Omental fat pad (tissue), 4 donors: ENCODE results near the gene FAM120A. TPM values are rescaled to one million over a fixed set of nuclear protein-coding genes. Genes with fewer than 3 reads are reported as not detected.

ENCODE experiments used
- ATAC-seq: fragments of 150-250 bp; one replicate; pipeline ENCODE4 v1.9.1; 2016; ENCODE audit warnings: mild to moderate bottlenecking, moderate library complexity; ENCODE audit not compliant: low FRiP score
- DNase-seq: peaks from one replicate; pipeline ENCODE4 v3.0.0-alpha.2; 2019; ENCODE audit warnings: low spot score
- total RNA-seq, 4 donors: library from RNA; depleted of rRNA; stranded (reverse); fragments of >200 nt; gene quantifications; one replicate each; pipeline ENCODE4 v1.1.0, GENCODE V29; 2016
- TF ChIP-seq, protein P1 (sequence below), 3 donors: fragments of 450-650 bp; IDR thresholded peaks; one replicate each; pipeline ENCODE4 v1.5.1; 2016 to 2017; ENCODE audit warnings: antibody characterized with exemption in 3 of 3, mild to moderate bottlenecking in 3 of 3, moderate library complexity in 2 of 3

Gene FAM120A
- total RNA-seq, 4 donors from 2014 or later = 85.3 to 111 (median 102) TPM

DNA sequence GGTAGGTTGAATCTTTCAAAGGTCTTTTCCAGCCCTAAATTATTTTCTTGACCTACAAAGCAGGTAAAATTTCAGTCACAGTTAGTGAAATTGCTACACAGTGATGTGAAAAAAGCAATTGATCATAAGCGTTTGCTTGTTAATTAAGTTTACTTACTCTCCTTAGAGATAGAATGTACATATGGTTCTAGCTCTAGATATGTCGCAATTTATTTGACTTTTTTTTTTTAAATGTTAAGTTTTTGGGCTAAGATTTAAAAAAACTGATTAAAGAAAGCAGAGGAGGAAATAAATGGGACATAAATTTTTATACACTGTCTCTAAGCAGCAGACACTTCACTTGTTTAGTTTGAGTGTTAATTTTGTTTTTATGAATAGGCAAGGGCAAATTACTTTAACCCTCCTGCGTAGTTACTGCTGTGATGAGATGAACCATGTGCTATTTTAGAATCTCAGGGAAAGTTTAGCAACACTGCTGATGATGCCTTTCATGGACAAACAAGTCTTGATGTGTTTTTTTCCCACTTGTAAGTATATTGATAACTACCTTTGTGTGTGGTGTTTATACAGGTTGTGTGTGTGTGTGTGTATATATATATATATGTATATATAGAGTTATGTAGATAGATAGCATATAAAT, 40.2 kb downstream of the FAM120A start:
- TF ChIP-seq, protein P1, sequence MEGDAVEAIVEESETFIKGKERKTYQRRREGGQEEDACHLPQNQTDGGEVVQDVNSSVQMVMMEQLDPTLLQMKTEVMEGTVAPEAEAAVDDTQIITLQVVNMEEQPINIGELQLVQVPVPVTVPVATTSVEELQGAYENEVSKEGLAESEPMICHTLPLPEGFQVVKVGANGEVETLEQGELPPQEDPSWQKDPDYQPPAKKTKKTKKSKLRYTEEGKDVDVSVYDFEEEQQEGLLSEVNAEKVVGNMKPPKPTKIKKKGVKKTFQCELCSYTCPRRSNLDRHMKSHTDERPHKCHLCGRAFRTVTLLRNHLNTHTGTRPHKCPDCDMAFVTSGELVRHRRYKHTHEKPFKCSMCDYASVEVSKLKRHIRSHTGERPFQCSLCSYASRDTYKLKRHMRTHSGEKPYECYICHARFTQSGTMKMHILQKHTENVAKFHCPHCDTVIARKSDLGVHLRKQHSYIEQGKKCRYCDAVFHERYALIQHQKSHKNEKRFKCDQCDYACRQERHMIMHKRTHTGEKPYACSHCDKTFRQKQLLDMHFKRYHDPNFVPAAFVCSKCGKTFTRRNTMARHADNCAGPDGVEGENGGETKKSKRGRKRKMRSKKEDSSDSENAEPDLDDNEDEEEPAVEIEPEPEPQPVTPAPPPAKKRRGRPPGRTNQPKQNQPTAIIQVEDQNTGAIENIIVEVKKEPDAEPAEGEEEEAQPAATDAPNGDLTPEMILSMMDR (IDR thresholded peaks at IDR 0.05) = no peak
- no peak for DNase-seq
- ATAC-seq = no peak

GRCh38 chr9:93492327-93492726, 40.8 kb downstream of the FAM120A start:
- ATAC-seq (no peak), DNase-seq (no peak)
- TF ChIP-seq, protein P1 (IDR thresholded peaks at IDR 0.05) = no peak

GRCh38 chr9:93493949-93494348, 42.5 kb downstream of the FAM120A start:
- ATAC-seq (no peak), DNase-seq (no peak)
- TF ChIP-seq, protein P1 (IDR thresholded peaks at IDR 0.05) = no peak

- ATAC-seq = no peak
- TF ChIP-seq, protein P1 (IDR thresholded peaks at IDR 0.05) = no peak
- no peak for DNase-seq
These were observed 44.8 kb downstream of the FAM120A start for GRCh38 chr9:93496285-93496684.

DNA sequence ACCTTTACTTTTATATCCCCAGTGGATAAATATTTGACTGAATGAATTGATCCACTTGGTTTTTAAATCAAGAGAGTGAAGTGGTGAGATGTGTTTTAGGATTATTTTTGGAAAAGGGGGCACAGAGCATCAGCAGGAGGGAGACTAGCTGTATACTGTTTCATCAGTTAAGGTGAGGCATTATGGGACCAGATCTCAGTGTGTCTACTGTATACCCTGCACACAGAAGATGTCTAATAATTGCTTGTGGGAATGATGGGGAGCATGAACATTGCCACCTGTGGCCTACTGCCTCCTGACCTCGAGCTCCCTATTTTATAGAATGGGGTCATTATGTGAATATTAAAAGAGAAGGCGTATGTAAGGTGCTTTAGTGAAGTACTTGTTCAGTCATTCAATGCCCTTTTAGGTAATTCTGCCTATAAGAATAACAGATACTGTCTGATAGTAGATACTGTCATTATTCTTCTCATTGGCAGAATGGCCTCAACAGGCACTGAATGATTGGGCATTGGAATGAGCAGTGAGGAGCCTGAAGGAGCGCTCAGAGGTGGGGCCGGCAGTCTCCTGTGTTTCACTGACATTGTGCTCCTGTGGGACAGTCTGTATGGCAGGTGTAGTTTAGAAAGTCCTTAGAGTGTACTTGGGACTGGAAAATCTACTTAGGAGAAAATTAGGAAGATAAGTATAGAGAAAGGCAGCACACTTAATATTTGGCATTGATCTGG, 49.2 kb downstream of the FAM120A start:
- DNase-seq (no peak), ATAC-seq (no peak)
- TF ChIP-seq, protein P1 (IDR thresholded peaks at IDR 0.05) = no peak

GRCh38 chr9:93501406-93501805, 49.9 kb downstream of the FAM120A start:
- ATAC-seq = peak; percentile 39
- no peak for DNase-seq
- TF ChIP-seq, protein P1 (IDR thresholded peaks at IDR 0.05) = no peak

DNA sequence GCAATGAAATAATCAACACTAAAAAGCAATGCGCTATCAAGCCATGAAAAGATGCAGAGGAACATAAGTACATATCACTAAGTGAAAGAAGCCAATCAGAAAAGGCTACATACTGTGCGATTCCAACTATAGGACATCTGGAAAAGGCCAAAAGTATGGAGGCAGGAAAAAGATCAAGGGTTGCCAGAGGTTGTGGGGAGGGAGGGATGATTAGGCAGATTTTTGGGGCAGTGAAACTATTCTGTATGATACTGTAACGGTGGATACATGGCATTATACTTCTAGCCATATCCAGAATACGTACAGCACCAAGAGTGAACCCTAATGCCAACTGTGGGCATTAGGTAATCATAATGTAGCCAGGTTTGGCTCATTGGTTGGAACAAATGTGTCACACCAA, 51.9 kb downstream of the FAM120A start:
- DNase-seq = no peak
- TF ChIP-seq, protein P1 (IDR thresholded peaks at IDR 0.05) = no peak
- no peak for ATAC-seq
